IPS-18a (cell line): ENCODE results near the gene ZNF714.

Experiments
- H3K27ac ChIP-seq: one replicate; pipeline ENCODE4 v1.5.1; 2013; ENCODE audit warnings: low read length
- H3K27me3 ChIP-seq: one replicate; pipeline ENCODE4 v1.6.1; 2013; ENCODE audit warnings: mild to moderate bottlenecking, low read length; ENCODE audit not compliant: control insufficient read depth, insufficient read depth
- H3K36me3 ChIP-seq: one replicate; pipeline ENCODE4 v1.6.1; 2013; ENCODE audit warnings: low read depth, low read length; ENCODE audit not compliant: control insufficient read depth
- H3K4me1 ChIP-seq: one replicate; pipeline ENCODE4 v1.6.1; 2013; ENCODE audit warnings: low read depth, low read length; ENCODE audit not compliant: control insufficient read depth
- H3K4me3 ChIP-seq: one replicate; pipeline ENCODE4 v1.5.1; 2013; ENCODE audit warnings: low read length
- H3K9ac ChIP-seq: one replicate; pipeline ENCODE4 v1.6.1; 2013; ENCODE audit warnings: mild to moderate bottlenecking, low read length, moderate library complexity
- H3K9me3 ChIP-seq: one replicate; pipeline ENCODE4 v1.6.1; 2013; ENCODE audit warnings: low read depth, low read length; ENCODE audit not compliant: control insufficient read depth

Gene ZNF714

GRCh38 chr19:21101521-21102242, 19.7 kb downstream of the ZNF714 start:
- Histone ChIP-seq H3K4me1 (no peaks in the 10 kb centered on the region), H3K27ac (no peak overlapping the region), H3K27me3 (no peaks in the 10 kb centered on the region), H3K9me3 (peaks cover 6% of the 10 kb centered on the region), H3K9ac (no peak overlapping the region), H3K4me3 (no peak overlapping the region), H3K36me3 (peaks cover 9% of the 10 kb centered on the region)

GRCh38 chr19:21109116-21109515, 27.1 kb downstream of the ZNF714 start:
- no peak overlapping the region for H3K4me3 ChIP-seq
- no peaks in the 10 kb centered on the region for H3K4me1 ChIP-seq
- peaks cover 17% of the 10 kb centered on the region for H3K9me3 ChIP-seq
- H3K27ac ChIP-seq, result no peak overlapping the region
- no peak overlapping the region for H3K9ac ChIP-seq
- no peaks in the 10 kb centered on the region for H3K27me3 ChIP-seq
- H3K36me3 ChIP-seq, result peaks cover 9% of the 10 kb centered on the region

GRCh38 chr19:21110183-21110582, 28.2 kb downstream of the ZNF714 start:
- Histone ChIP-seq H3K9me3 (peaks cover 16% of the 10 kb centered on the region), H3K4me1 (no peaks in the 10 kb centered on the region), H3K4me3 (no peak overlapping the region), H3K27me3 (no peaks in the 10 kb centered on the region), H3K27ac (no peak overlapping the region), H3K9ac (no peak overlapping the region), H3K36me3 (peaks cover 5% of the 10 kb centered on the region)

GRCh38 chr19:21115430-21115829, 33.4 kb downstream of the ZNF714 start:
- no peak overlapping the region for H3K27ac ChIP-seq
- no peaks in the 10 kb centered on the region for H3K4me1 ChIP-seq
- no peak overlapping the region for H3K4me3 ChIP-seq
- H3K9ac ChIP-seq, result no peak overlapping the region
- peaks cover 26% of the 10 kb centered on the region for H3K36me3 ChIP-seq
- peaks cover 31% of the 10 kb centered on the region for H3K9me3 ChIP-seq
- H3K27me3 ChIP-seq, result no peaks in the 10 kb centered on the region

GRCh38 chr19:21117041-21117907, 35.3 kb downstream of the ZNF714 start:
- H3K36me3 ChIP-seq, result peaks cover 26% of the 10 kb centered on the region
- H3K9ac ChIP-seq, result no peak overlapping the region
- H3K9me3 ChIP-seq, result peaks cover 25% of the 10 kb centered on the region
- H3K27ac ChIP-seq, result no peak overlapping the region
- no peak overlapping the region for H3K4me3 ChIP-seq
- no peaks in the 10 kb centered on the region for H3K27me3 ChIP-seq
- H3K4me1 ChIP-seq, result no peaks in the 10 kb centered on the region

GRCh38 chr19:21126078-21126477, 44.1 kb downstream of the ZNF714 start:
- H3K4me3 ChIP-seq, result no peak overlapping the region
- no peaks in the 10 kb centered on the region for H3K36me3 ChIP-seq
- no peak overlapping the region for H3K9ac ChIP-seq
- H3K27me3 ChIP-seq, result no peaks in the 10 kb centered on the region
- H3K27ac ChIP-seq, result no peak overlapping the region
- H3K4me1 ChIP-seq, result no peaks in the 10 kb centered on the region
- H3K9me3 ChIP-seq, result peaks cover 14% of the 10 kb centered on the region

GRCh38 chr19:21127001-21127400, 45.0 kb downstream of the ZNF714 start:
- H3K27me3 ChIP-seq, result no peaks in the 10 kb centered on the region
- no peaks in the 10 kb centered on the region for H3K36me3 ChIP-seq
- H3K4me3 ChIP-seq, result no peak overlapping the region
- H3K4me1 ChIP-seq, result no peaks in the 10 kb centered on the region
- H3K27ac ChIP-seq, result no peak overlapping the region
- H3K9ac ChIP-seq, result no peak overlapping the region
- peaks cover 14% of the 10 kb centered on the region for H3K9me3 ChIP-seq

- Histone ChIP-seq H3K4me1 (no peaks in the 10 kb centered on the region), H3K27me3 (no peaks in the 10 kb centered on the region), H3K36me3 (no peaks in the 10 kb centered on the region), H3K4me3 (no peak overlapping the region), H3K9me3 (peaks cover 14% of the 10 kb centered on the region), H3K27ac (no peak overlapping the region), H3K9ac (no peak overlapping the region)
These were observed 45.9 kb downstream of the ZNF714 start for GRCh38 chr19:21127898-21128297.

- Histone ChIP-seq H3K36me3 (no peaks in the 10 kb centered on the region), H3K9ac (no peak overlapping the region), H3K9me3 (peaks cover 14% of the 10 kb centered on the region), H3K27ac (no peak overlapping the region), H3K4me3 (no peak overlapping the region), H3K4me1 (no peaks in the 10 kb centered on the region), H3K27me3 (no peaks in the 10 kb centered on the region)
These were observed 47.1 kb downstream of the ZNF714 start for GRCh38 chr19:21128901-21129698.

- H3K36me3 ChIP-seq, result no peaks in the 10 kb centered on the region
- H3K27ac ChIP-seq, result no peak overlapping the region
- peaks cover 14% of the 10 kb centered on the region for H3K9me3 ChIP-seq
- H3K4me3 ChIP-seq, result no peak overlapping the region
- no peak overlapping the region for H3K9ac ChIP-seq
- H3K27me3 ChIP-seq, result no peaks in the 10 kb centered on the region
- no peaks in the 10 kb centered on the region for H3K4me1 ChIP-seq
These were observed 48.2 kb downstream of the ZNF714 start for GRCh38 chr19:21130097-21130775.

- no peak overlapping the region for H3K27ac ChIP-seq
- H3K4me1 ChIP-seq, result no peaks in the 10 kb centered on the region
- H3K36me3 ChIP-seq, result no peaks in the 10 kb centered on the region
- no peak overlapping the region for H3K9ac ChIP-seq
- no peak overlapping the region for H3K4me3 ChIP-seq
- H3K27me3 ChIP-seq, result no peaks in the 10 kb centered on the region
- peaks cover 3% of the 10 kb centered on the region for H3K9me3 ChIP-seq
These were observed 51.6 kb downstream of the ZNF714 start for GRCh38 chr19:21133633-21134032.
